HL-60 (cell line): ENCODE results near the gene HES4.

Experiments
- POLR2AphosphoS5 ChIP-seq: IDR thresholded peaks from 2 replicates; pipeline ENCODE4 v1.6.1; 2012; ENCODE audit warnings: low read depth
- TF ChIP-seq, protein P1 (sequence below): IDR thresholded peaks from 2 replicates; pipeline ENCODE4 v1.6.1; 2012; ENCODE audit warnings: low read depth; ENCODE audit not compliant: insufficient replicate concordance
- TF ChIP-seq, protein P2 (sequence below): IDR thresholded peaks from one replicate; pipeline ENCODE4 v1.5.1; 2011; ENCODE audit warnings: low read length, control low read depth, inconsistent platforms; ENCODE audit not compliant: insufficient read depth

DNA sequence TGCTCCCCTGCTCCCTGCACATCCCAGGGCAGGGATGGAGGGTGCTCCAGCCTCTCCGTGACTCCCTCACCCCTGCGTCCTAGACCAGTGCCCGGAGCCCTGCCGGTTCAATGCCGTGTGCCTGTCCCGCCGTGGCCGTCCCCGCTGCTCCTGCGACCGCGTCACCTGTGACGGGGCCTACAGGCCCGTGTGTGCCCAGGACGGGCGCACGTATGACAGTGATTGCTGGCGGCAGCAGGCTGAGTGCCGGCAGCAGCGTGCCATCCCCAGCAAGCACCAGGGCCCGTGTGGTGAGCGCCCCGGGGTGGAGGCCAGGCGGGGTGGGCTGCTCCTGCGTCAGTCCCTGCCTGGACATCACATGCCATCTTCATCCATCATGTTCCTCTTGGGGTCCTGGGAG is 42.0 kb upstream of the HES4 start:
- TF ChIP-seq, protein P1, sequence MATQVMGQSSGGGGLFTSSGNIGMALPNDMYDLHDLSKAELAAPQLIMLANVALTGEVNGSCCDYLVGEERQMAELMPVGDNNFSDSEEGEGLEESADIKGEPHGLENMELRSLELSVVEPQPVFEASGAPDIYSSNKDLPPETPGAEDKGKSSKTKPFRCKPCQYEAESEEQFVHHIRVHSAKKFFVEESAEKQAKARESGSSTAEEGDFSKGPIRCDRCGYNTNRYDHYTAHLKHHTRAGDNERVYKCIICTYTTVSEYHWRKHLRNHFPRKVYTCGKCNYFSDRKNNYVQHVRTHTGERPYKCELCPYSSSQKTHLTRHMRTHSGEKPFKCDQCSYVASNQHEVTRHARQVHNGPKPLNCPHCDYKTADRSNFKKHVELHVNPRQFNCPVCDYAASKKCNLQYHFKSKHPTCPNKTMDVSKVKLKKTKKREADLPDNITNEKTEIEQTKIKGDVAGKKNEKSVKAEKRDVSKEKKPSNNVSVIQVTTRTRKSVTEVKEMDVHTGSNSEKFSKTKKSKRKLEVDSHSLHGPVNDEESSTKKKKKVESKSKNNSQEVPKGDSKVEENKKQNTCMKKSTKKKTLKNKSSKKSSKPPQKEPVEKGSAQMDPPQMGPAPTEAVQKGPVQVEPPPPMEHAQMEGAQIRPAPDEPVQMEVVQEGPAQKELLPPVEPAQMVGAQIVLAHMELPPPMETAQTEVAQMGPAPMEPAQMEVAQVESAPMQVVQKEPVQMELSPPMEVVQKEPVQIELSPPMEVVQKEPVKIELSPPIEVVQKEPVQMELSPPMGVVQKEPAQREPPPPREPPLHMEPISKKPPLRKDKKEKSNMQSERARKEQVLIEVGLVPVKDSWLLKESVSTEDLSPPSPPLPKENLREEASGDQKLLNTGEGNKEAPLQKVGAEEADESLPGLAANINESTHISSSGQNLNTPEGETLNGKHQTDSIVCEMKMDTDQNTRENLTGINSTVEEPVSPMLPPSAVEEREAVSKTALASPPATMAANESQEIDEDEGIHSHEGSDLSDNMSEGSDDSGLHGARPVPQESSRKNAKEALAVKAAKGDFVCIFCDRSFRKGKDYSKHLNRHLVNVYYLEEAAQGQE, result no peak
- TF ChIP-seq, protein P2, sequence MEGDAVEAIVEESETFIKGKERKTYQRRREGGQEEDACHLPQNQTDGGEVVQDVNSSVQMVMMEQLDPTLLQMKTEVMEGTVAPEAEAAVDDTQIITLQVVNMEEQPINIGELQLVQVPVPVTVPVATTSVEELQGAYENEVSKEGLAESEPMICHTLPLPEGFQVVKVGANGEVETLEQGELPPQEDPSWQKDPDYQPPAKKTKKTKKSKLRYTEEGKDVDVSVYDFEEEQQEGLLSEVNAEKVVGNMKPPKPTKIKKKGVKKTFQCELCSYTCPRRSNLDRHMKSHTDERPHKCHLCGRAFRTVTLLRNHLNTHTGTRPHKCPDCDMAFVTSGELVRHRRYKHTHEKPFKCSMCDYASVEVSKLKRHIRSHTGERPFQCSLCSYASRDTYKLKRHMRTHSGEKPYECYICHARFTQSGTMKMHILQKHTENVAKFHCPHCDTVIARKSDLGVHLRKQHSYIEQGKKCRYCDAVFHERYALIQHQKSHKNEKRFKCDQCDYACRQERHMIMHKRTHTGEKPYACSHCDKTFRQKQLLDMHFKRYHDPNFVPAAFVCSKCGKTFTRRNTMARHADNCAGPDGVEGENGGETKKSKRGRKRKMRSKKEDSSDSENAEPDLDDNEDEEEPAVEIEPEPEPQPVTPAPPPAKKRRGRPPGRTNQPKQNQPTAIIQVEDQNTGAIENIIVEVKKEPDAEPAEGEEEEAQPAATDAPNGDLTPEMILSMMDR, result no peak
- TF ChIP-seq POLR2AphosphoS5, result no peak
